ENCODE measurements around the gene PMS1.

DNA sequence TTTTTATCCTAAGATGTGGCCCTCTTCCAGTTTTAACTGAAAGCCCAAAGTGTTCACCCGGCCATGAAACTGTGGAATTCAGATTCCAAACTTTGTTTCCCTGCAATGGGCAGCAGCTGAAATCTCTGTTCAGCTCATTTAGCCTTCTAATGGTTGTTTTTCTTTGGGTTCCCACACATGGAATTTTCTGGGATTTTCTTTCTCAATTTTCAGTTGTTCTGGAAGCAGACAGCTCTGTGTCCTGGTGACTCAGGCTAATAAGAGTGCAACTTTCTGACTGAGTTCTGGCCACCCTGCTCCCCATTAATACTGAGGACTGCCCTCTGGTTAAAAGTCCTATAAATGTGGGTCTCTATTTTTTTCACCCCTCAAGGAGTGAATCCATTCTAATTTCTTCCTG is 78.5 kb downstream of the PMS1 start:
- TF ChIP-seq POLR2A (IDR thresholded peaks at IDR 0.05; ENCODE audit: low read depth) (no peak), EP300 (IDR thresholded peaks at IDR 0.05) (no peak)
- TF ChIP-seq, protein P1, sequence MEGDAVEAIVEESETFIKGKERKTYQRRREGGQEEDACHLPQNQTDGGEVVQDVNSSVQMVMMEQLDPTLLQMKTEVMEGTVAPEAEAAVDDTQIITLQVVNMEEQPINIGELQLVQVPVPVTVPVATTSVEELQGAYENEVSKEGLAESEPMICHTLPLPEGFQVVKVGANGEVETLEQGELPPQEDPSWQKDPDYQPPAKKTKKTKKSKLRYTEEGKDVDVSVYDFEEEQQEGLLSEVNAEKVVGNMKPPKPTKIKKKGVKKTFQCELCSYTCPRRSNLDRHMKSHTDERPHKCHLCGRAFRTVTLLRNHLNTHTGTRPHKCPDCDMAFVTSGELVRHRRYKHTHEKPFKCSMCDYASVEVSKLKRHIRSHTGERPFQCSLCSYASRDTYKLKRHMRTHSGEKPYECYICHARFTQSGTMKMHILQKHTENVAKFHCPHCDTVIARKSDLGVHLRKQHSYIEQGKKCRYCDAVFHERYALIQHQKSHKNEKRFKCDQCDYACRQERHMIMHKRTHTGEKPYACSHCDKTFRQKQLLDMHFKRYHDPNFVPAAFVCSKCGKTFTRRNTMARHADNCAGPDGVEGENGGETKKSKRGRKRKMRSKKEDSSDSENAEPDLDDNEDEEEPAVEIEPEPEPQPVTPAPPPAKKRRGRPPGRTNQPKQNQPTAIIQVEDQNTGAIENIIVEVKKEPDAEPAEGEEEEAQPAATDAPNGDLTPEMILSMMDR (IDR thresholded peaks at IDR 0.05) = no peak
